ENCODE data around the gene AMOTL1.
"Not testable (repeated sequence)": the region's sequence is repeated elsewhere in the genome, so short reads cannot be mapped to it uniquely, and the experiment has no call there.

AMOTL1 gene

DNA sequence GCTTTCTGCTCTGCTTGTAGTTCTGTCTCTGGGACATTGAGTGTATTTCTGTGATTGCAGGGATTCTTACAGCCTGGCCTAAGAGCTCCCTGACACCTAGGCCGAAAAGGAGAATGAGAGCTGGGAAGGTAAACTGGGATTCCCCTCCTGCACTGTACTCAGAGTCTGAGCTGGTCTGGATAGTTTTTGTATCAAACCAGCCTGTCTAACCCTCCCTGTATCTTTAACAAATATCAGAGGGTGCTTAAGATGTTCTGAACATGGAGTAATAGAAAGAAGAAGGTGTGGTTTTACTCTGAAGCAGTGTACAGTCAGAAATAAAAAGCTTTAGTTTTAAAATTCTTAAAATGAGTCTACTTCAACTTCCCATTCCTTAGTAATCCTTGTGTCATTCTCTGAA lies 57.3 kb downstream of the AMOTL1 start:
- no peak for DNase-seq

DNA sequence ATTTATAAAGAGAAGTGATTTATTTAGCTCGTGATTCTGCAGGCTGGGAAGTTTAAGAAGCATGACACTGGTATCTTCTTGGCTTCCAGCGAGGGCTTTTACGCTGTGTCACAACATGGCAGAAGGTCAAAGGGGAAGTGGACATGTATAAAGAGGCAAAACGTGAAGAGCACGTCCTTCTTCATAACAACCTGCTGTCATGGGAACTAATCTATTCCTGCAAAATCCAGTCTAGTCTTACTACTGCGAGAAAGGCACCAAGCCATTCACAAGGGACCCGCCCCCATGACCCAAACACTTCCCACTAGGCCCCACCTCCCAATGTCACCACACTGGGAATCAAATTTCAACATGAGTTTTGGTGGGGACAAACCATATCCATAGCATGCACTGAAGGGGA lies 58.3 kb downstream of the AMOTL1 start:
- no peak for DNase-seq

DNA sequence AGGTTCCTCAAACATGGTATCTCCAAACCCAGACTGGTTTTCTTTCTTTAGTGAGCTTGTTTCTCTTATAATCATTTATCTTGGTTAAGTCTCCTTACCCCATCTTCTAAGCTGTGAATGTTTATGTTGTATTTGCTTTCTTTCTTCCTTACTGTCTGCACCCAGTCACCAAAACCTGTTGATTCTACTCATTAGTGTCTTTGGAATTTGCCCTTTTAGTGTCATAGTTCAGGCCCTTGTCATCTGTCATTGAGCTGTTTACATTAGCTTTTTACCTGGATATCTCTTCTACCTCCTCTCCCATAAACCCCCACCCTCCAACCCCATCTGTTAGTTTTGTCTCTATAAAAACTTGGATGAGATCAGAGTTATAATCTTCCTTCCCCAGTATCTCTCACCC lies 59.9 kb downstream of the AMOTL1 start:
- DNase-seq, result no peak

DNA sequence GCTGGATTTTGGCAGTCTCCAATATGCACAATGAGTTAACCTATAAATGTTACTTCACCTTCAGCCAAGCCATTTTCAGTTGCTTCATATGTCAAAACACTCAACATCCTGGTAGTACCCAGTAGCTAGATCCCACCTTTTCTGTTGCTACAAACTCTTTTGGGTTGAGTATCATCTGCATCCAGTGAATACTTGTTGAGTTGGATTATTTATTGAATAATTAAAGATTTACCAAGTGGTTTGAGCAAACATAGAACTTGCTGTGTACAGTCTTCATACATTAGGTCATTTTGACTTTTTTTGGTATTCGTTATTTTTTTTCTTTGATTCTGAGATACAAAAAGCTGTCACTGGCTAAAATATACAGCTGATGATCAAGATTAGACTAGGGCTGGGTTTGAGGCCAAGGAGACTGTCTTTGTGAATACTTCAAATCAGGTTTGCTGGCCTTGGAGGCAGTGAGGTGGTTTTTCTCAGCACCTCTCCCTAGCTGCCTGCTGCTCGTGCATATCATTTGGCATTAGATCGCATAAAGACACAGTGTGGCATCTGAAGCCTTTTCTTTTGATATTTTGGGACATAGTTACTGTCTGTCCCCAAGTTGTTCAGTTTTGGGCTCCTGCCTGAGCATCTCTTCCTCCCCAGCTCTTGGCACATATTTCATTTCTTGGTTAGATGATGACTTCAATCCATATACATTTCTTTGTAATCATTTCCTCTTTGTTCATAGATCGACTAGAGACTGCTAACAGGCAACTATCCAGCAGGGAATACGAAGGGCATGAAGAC lies 62.8 kb downstream of the AMOTL1 start:
- DNase-seq, result no peak

DNA sequence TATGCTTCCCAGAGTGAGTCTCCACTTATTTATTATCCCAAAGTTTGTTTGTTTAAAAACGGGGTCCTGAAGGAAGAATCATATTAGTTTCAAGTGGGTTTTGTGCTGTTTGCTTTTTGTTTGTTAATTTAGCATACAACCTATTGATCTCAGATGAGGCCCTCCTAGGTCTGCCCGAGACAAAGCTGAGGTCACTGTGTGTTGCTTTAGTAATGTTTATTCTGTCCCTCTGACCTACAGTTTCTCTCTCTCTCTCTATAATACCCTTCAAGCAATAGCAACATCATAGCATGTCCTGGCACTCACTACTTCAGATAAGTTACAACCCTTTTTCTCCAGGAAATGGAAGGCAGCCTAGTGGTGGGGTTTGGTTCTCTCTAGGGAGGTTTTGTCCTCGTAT lies 63.4 kb downstream of the AMOTL1 start:
- no peak for DNase-seq

- DNase-seq, result no peak
Observed at GRCh38 chr11:94832604-94833235, 64.6 kb downstream of the AMOTL1 start.

GRCh38 chr11:94834911-94835593 lies 66.9 kb downstream of the AMOTL1 start:
- DNase-seq, result no peak

DNA sequence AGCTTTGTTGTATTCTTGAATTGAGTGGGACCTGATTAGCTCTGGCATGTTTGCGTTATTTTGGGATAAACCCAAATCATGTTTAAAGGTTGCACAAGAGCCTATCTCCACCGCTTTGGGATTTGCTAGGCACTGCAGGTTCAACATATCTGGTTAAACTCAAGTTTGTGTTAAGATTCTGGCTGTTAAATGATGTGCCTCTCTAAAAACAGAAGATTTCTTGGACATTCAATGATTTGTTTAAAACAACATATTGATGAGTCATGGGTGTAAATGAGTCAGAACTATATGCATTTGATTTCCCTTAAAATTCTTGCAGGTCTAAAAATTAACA lies 67.4 kb downstream of the AMOTL1 start:
- no peak for DNase-seq

DNA sequence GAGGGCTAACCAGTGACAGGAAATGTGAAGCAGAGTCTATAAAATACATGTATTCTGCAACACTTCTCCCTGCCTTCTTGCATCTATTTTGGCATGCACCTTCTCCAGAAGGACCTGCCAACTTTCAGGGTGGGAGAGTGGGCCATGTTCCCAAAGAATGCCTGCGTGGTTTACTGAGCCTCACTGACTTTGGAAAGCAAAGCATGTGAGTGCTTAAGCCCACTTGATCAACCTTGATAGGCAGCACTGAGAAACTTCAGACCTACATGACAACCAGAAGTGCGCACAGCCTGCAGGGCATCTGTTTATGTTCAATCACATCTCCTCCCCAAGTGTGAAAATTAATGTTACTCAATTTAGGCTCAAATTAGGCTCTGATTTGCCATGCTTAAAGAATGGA lies 69.2 kb downstream of the AMOTL1 start:
- DNase-seq, result no peak

GRCh38 chr11:94838027-94838731 lies 70.0 kb downstream of the AMOTL1 start:
- DNase-seq, result no peak

DNA sequence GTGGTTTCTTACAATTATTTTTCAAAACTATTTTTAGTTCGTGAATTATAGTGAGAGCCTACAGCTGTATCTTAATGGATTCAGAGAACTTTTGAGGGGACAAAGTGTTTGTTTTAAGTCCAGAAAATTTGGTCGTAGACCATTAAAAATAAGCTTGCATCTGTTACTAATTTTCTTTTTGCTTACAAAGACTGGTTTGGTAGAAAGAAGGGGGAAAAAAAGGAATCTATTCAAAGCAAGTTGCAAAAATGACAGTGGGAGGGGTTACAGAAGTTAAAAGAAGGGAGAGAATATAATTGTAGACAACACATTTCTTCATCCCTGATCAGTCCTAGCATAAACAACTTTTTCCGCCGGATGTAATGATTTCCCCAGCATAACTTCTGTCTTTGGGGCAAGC lies 72.1 kb downstream of the AMOTL1 start:
- DNase-seq, result no peak

- no peak for DNase-seq
Observed at GRCh38 chr11:94844031-94844430, 75.9 kb downstream of the AMOTL1 start.

DNA sequence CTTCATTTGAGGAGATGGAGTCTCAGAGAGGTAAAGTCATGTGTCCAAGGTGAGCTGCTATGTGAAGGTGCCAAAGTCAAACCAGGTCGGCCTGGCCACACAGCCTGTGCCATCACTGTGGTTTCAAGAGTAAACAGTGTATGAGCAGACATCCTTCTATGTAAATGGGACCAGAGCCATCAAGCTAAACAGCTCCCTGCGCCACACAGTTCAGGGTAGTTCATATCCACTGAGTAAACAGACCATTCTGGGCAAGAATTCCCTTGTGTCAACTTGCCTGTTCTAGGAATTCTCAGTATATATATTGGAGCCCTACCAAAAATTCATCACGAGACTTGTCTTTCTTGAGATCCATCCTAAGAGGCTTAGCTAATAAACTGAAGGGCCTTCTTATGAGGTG lies 77.5 kb downstream of the AMOTL1 start:
- no peak for DNase-seq

- DNase-seq, result no peak
Observed at GRCh38 chr11:94849839-94850238, 81.7 kb downstream of the AMOTL1 start.

DNA sequence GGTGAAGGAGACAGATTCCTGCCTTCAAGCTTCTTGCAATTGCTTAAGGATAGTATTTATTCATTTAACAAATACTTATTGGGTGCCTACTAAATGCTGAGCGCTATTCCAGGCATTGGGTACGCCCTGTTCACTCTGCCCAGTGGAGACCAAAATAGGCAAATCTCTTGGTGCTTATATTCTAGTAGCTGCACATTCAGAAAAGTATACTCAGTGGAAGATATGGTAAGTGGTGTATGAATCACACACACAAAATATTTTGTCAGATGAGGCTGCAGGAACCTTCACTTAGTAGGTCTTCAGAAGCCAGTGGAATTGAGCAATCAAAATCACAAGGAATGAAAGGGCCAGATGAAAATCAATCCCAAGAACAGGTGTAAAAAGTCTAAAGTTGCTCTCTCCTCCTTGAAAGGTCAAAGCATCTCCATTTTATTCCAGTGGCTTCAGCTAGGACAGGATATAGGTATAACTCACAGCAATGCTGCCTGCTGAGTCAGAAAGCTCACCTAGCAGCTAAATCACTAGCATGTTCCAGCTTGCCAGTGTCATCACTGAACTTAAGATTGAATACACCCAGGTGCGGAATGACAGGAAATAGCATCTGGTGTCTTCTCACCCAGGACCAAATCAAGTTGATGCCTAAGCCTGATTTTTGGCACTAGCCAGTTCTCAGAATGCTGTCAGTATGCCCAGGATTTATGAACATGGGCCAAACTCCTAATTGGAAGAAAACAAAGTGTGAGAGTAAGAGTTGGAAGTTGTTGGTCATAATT lies 83.9 kb downstream of the AMOTL1 start:
- DNase-seq, result no peak

DNA sequence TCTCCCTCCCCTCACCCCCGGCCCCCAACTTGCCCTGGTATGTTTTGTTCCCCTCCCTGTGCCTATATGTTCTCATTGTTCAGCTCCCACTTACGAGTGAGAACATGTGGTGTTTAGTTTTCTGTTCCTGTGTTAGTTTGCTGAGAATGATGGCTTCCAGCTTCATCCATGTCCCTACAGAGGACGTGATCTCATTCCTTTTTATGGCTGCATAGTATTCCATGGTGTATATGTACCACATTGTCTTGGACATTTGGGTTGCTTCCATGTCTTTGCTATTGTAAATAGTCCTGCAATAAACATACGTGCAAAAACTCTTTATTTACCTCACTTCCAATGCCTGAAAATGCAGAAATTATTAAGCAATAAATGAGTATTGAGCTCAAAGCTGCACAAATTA lies 85.1 kb downstream of the AMOTL1 start:
- DNase-seq, result not testable (repeated sequence)

- DNase-seq, result no peak
Observed at GRCh38 chr11:94853836-94854235, 85.7 kb downstream of the AMOTL1 start.

- no peak for DNase-seq
Observed at GRCh38 chr11:94854770-94855633, 86.8 kb downstream of the AMOTL1 start.

- DNase-seq, result no peak
Observed at GRCh38 chr11:94855666-94856065, 87.5 kb downstream of the AMOTL1 start.

GRCh38 chr11:94856443-94856842 lies 88.3 kb downstream of the AMOTL1 start:
- DNase-seq, result no peak

GRCh38 chr11:94857337-94857736 lies 89.2 kb downstream of the AMOTL1 start:
- DNase-seq, result no peak

Data from stimulated activated CD4-positive, alpha-beta T cell treated with anti-CD3 and anti-CD28 coated beads, Interleukin-2, amount 100 ng/mL, for 48 hours (primary cell).